DMS153 treated with DMSO at 0.1 percent for 48 hours (cell line): ENCODE data around the gene LOXHD1.

Source experiments
- DNase-seq: peaks from one replicate; lab custom pipeline; 2025; ENCODE audit not compliant: unreplicated experiment; lab: John Stamatoyannopoulos, UW

The LOXHD1 gene

DNA sequence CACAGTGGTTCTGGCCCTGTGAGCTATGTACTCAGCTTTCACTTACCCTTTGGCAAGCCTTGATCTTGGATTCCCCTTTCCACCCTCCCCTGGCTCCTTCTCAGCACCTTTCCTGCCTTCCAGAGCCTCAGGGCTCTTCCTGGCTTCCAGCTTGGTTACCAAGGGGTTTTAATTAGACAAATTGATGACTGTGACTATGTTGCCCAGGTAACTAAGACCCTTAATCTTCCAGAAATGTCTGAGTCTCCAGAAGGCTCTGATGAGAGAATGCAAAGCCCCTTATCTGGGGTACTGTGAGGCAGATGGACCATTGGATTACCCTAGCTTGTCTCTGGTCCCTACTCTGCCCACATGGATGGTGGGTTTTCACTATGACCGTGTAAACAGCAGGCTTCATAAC, 174.2 kb downstream of the LOXHD1 start:
- DNase-seq, result no peak

DNA sequence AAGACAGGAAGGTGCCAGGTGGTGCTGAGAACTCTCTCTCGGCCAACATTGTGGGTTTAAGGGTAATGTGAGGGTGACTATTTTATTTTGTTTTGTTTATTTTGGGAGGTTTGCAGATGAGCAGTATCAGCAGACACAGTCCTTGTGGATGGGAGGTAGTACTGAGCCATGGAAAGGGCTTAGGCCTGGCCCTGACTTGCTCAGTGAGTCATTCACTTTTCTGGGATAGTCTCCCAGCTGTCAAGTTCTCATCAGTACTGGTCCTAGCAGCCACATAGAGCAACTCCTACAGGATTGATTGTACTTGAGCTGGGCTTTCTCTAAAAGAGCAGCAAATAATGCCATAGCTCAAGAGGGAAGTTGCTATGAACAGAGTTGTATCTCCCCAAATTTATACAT, 175.2 kb downstream of the LOXHD1 start:
- no peak for DNase-seq

DNA sequence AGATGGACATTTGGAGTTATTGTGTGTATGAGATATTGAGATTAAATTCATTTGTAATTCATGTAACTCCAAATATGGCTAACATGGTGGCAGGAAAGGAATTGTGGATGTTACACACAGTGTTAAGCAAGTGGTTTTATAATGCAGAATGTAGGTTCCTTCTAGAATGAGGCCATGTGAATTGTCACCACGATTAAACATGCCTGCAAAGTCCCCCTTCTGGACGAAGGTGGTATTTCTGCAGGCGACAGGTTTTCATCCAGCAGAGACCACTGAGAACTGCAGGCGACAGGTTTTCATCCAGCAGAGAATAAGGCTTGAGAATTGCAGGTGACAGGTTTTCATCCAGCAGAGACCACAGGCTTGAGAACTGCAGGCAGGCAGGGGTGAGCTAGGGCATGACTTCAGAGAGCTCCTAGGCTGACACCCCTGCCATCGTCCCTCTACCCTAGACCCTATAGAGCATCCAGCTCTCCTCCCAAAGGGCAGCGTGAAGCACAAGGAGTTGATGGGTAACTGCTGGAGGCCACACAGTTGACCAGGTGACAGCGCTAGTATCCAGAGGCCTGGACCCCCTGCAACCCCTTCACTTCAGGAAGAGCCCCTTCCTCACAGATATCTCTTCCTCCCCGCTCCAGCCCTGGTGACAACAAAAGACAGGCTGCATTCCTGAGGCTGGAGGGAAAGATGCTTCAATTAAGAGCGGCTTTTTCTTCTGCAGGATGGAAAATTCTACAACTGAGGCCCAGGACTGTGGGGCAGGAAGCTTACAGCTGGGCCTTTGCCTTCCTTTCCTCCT, 175.8 kb downstream of the LOXHD1 start:
- DNase-seq, result peak; percentile 36

DNA sequence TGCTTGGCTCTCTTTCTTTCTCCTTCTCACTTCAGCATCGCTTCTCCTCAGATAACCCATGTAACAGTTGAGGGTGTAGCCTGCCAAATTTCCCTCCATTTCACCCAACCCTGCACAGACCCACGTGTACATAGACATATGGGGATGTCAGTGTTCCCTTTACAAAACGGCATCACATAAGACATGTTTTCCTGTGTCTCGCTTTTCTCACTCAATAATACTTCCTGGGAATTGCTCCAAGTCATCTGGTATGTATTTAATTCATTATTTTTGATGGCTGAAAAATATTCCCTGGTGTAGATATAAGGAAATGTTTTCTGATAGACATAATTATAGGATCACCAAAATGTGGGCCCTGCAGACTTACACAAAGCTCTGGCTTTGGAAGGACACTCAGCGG, 176.8 kb downstream of the LOXHD1 start:
- no peak for DNase-seq

DNA sequence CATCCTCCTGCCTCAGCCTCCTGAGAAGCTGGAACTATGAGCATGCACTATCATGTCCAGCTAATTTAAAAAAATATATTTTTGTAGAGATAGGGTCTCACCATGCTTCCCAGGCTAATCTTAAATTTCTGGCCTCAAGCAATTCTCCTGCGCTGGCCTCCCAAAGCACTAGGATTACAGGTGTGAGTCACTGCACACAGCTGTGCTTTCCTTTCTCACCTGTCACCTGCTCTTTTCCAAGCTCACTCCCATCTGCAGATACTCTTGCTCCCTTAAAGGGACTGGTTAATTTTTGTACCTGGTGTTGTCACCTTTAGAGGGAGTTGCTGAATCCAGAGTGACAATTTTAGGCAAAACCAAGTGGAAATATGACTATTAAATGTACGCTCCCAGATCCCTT, 178.2 kb downstream of the LOXHD1 start:
- DNase-seq, result no peak

DNA sequence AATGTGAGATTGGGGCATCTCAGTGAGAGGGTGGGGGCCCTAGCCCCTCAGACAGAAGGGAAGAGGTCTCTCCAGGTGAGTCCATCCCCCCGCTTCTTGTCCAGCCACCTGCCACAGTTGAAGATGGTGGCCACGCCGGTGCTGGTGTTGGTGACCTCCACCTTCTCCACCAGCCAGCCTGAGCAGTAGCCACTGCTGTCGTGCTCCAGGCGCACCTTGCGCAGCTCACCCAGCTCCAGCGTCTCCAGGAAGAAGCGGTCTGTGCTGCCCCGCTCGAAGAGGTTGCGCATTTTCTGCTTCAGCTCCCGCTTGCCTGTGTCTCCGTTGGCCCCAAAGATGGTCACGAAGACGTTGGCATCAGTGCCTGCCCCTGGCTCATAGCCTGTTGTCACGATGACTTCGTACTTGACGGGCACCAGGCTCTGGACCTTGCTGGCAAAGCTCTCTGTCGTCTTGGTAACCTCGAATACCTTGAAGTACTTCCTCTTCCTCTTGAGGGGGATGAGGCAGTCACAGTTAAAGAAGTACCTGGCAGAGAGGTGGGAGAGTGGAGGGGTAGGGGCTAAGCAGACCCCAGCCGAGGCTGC, 179.5 kb downstream of the LOXHD1 start:
- no peak for DNase-seq

DNA sequence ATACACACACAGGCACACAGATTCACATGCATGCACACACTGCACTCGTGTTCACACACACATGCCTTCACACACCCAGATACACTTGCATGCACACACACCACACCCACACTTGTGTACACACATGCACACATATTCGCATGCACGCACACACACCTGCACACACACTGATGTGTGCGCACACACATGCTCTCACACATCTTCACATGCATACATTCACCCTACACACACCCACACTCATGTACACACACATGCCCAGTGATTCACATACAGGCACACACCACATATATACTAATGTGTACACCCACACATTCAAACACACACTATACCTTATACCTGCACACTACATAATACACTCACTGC, 181.6 kb downstream of the LOXHD1 start:
- DNase-seq, result no peak

DNA sequence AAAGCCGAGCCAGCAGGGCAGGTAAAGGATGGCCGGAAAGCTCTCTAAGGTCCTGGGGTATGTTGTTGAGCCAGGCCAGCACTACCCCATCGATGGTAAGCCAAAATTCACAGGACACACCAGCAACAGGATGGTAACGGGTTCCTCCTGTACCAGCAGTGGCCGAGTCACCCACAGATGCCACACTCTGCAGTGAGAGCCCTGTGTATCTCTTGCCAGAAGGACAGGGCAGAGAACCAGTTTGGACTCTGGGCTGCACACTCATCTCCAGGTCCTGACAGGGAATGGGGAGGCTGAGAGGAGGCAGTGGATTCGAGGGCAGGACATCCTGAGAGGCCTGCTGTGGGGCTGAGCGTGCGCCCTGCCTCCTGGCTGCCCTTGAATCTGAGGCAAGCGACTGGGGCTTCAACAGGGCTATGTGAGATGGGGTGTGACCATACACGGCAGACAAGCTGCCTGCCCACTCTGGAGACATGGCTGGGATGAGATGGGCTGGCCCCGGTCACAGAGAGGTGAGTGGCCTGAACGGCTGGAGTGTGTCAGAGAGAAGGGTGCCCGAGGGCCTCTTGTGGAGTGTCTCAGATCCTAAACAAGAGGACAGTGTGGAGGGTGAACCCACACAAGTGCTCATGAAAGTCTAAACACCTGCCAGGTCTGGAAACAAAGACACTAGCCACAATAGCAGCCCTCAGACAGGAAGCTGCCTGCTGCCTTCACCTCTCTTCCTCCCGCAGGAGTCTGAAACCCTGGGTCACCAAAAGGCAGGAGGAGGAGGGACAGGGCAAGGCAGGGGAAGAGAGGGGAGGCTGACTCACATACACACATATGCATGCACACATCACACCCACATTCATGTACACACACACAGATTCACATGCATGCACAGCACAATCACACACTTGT, 182.3 kb downstream of the LOXHD1 start:
- peak; percentile 78 for DNase-seq

DNA sequence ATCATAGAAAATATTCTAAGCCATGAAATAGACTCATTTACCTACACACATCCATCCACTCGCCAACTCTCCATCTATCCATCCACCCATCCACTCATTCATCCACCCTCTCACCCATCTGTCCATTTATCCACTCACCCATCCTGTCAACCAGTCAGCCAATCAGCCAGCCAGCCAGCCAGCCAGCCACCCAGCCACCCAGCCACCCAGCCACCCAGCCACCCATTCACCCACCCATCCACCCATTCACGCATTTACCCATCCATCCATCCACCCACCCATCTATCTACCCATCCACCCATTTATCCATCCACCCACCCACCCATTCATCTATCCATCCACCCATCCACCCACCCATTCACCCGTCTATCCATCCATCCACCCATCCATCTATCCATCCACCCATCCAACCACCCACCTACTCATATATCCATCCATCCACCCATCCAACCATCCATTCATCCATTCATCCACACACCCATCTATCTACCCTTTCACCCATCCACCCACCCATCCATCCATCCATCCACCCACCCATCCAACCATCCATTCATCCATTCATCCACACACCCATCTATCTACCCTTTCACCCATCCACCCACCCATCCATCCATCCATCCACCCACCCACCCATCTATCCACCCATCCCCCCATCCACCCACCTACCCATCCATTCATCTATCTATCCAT, 185.1 kb downstream of the LOXHD1 start:
- DNase-seq, result no peak

DNA sequence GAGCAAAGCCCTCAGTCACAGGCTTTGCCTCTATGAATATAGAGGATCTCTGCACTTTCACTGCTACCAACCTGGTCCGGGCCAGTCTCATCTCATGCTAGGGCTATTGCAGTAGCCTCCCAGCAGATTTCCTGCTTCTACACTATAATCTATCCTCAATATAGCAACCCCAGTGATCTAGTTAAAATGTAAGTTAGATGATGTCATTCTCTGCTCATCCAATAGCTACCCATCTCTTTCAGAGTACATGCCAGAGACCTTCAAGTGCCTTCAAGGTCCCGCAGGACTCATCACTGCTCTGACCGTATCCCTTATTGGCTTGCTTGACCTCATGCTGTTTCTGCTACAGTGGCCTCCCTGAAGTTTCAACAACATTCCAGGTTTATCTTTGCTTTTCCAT, 186.3 kb downstream of the LOXHD1 start:
- DNase-seq, result no peak

DNA sequence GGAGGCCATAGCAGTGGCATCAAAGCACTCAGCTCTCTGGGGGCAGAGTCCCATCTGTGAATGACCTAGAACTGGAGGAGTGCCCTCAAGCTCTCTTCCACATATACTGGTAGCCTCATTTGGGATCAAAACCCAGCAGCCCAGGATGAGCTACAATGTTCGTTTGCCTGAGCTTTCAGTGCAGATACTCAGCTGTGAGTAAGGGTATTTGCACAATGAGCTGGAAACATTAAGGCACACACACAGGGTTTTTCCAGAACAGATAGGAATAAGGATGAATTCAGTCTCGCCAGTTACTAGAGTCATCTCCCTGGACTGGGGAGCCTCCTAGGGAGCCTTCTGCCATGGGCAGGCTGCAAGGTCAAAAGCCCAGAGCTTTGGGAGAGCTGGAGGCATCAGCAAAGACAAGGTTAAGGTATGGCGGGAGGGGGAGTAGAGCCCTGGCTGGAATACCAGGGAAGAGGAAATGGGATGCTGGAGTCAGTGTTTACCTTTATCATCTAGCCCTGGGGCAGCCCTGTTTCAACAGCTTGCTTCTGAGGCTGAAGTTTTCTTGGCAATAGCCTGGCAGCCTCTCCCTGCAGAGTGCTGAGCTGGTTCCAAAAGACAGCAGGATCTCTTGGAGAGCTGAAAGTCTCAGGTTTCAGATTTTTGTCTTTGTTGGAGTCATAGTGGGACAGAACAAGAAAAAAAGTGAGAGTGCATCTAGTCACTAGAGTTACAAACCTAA, 187.7 kb downstream of the LOXHD1 start:
- DNase-seq, result no peak

DNA sequence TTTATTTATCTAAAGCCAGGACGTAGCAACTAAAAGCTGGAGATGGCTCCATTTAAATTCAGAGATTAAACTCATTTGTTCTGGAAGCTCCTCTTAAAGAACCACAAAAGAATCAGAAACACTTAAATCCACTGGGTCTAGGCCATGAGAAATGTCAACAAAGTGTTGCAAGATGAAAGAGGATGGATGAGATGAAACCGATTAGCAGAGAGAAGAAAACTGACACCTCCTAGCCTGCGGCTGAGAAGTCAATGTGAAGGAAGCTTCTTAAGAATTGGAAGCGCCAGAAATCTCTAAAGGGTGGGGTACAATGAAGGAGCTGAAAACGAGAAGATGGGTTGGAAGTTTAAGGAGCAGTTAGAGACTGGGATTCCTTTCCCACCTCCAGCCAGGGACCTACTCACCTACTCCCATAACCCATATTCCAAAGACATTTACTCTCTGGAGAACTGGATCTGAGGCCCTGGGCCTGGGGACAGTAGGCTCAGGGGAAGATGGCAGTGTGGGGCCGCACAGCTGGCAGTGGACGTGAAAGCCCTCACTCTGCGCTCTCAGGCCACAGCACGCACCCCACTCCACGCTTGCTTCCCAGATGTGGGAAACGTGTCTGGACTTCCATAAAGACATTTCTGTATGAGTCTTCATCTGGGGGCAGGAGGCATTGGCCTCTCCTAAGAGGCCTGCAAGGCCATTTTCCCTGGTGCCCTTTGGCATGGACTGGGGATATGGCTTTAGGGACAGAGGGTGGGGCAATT, 188.4 kb downstream of the LOXHD1 start:
- DNase-seq, result no peak

DNA sequence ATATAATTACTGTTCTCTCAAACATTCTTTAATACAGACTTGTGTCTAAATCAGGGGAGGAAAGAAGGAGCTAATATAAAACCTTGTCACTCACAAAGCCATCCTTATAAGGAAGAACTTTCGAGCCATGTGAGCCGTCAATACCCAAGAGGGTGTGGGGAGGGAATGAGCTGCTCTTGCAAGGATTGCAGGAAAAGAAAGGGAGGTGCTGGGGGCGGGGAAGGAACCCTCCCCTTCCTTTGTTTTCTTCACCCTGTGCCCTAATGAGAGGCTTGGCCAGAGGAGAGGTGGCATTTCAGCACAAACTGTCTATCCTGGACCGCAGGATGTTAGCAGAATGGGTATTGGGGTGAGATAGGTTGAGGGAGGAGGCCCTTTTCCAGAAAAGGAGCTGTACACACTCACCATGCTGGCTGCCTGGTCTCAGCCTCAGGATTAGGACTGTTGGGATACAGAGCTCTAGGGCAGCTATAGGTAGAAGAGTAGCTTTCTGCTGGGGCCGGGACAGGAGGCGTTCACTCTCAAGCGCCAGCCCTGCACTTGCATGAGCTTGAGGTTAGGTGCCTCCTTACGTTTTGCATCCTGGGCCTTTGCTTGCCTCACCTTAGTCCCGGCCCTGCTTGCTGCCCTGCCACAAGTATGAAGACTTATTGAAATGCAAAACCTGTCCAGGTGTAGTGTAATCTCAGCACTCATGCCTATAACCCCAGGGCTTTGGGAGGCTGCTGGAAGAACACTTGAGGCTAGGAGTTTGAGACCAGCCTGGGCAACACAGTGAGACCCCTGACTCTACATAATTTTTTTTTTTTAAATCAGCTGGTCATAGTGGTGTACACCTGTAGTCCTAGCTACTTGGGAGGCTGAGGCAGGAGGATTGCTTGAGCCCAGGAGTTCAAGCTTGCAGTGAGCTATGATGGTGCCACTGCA, 190.5 kb downstream of the LOXHD1 start:
- no peak for DNase-seq

DNA sequence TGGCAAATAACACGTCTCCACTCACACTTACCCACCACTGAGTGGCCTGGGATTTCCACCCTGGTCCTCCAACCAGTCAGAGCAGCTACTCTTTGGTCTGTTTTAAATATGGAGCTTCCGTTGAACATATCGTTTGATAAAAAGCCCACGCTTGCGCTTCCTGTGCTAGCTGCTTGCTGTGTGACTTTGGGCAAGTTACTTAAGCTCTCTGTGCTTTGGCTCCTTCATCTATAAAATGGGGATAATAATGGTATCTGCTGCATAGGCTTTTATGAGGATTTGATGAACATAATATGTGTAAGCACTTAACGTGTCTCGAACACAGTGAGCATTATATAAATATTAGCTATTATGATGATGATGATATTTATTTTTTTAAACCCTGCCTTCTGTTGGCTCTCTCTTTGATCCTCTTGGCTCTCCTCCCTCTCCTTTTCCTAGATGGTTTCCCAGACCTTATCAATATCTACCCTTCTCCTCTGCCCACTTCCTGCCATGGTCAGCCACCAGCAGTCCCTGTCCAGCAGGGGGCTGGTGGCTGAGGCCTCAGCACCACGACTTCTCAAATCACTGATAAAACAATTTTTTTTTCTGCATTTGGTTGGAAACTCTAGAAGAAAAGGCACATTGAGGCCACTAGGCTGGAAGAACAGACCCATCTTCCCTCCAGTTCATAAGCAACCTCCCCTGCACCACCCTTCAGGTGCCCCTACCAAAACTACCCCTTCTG, 191.9 kb downstream of the LOXHD1 start:
- no peak for DNase-seq

DNA sequence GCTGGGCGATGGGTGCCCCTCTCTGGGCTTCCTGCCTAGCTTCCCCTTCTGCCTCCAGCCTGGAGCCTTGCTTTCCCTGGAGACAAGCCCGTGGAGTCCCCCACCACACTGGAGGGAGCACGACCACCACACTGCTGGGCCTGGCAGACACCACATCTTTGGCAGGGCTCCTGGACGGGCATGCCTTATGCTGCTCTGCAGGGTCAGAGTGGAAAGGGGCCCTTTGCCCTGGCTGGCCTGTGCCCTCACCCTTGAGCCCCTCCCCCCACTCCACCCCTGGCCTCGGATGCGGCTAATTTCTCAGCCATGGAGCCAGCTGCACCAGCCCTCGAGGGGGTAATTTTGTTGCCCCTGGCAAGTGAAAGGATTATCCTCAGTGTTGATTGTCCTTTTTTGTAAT, 194.5 kb downstream of the LOXHD1 start:
- DNase-seq, result no peak

DNA sequence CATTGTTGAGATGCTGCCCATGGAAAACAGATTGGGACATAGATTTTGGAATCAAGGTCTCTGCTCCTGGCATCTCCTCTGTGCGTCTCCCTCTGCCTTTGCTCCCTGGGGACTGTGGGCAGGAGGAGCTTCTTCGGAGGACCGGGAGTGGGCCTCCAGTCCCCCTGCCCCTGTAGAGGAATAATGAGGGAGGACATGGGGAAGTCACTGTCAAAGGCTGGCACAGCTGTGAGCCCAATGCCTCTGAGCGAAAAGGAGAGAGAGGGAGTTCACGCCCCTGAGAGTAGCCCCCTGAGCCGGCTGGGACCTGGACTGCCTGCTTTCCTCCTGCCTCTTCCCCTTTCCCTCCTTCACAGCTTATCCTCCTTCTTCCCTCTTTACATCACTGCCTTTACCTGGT, 195.0 kb downstream of the LOXHD1 start:
- no peak for DNase-seq

DNA sequence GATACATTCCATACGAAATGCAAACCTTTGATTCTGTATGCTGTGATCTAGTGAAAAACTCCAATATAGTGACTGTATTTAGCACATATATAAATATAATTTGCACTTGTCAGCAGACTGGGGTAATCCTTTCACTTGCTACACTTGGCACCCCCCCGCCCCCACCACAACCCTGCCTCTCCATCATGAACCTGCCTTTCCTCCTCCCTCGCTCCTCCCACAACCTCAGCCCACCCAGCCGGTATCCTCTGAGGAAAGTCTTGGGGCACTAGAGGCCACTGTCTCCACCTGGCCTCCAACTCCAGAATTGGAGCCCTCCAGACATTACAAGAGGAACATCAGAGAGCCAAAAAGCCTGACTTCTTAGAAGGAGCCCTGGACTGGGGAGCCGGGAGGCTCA, 196.3 kb downstream of the LOXHD1 start:
- no peak for DNase-seq

DNA sequence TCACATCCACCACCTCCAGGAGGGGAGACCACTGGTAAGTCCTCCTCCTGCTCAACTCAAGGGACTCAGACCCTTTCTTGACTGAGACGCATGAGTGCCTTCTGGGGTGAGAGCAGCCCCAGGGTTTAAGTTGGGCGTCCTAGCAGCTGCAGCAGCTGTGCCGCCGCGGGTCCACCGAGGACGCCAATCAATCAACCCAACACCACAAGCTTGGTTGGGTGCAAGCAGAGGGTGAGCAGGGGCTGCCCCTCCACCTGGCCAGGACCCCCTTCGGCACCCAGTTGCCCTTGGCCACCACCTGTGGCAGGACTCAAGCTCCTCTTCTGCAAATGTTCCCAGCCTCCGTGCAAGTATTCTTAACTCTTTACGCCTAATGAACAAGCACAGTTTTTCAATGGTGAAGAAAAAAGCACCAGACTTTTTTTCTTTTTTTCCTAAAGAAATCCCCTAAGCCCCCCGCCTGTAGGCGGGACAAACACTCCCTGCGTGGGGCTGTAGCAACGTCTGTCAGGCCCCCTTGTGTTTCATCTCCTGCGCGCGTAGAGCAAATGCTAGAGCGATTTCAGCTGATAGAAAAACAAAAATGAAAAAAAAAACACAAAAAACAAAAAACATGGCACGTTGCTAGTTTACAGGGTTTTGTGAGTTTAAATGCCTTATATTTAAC, 197.1 kb downstream of the LOXHD1 start:
- DNase-seq, result no peak
